Spinal cord (tissue), 10 donors: ENCODE results near the gene PDE1C. TPM values are rescaled to one million over a fixed set of nuclear protein-coding genes. Genes with fewer than 3 reads are reported as not detected.
"Not testable (repeated sequence)": the region's sequence is repeated elsewhere in the genome, so short reads cannot be mapped to it uniquely, and the experiment has no call there.

ENCODE experiments used
- DNase-seq, 6 donors: peaks; one replicate each; pipeline versions ENCODE4 v3.0.0 to v3.0.0-alpha.2; 2013 to 2015; ENCODE audit warnings: low spot score in 6 of 6, low read depth in 4 of 6
- H3K27ac ChIP-seq: one replicate; pipeline ENCODE4 v1.5.1; 2013; ENCODE audit warnings: low read depth, low read length, control low read depth
- H3K27me3 ChIP-seq: one replicate; pipeline ENCODE4 v1.6.1; 2013; ENCODE audit warnings: low read length; ENCODE audit not compliant: control insufficient read depth, insufficient read depth
- H3K36me3 ChIP-seq: one replicate; pipeline ENCODE4 v1.6.1; 2013; ENCODE audit warnings: low read length; ENCODE audit not compliant: control insufficient read depth, insufficient read depth
- H3K4me1 ChIP-seq: one replicate; pipeline ENCODE4 v1.6.1; 2013; ENCODE audit warnings: low read length; ENCODE audit not compliant: control insufficient read depth, insufficient read depth
- H3K4me3 ChIP-seq: one replicate; pipeline ENCODE4 v1.5.1; 2013; ENCODE audit warnings: low read depth, low read length, control low read depth
- H3K9me3 ChIP-seq: one replicate; pipeline ENCODE4 v1.6.1; 2013; ENCODE audit warnings: low read length; ENCODE audit not compliant: control insufficient read depth, insufficient read depth
- WGBS: methylation state at CpG from one replicate; pipeline ENCODE4 v1.1.5; 2013; ENCODE audit warnings: missing lambda C conversion rate; ENCODE audit not compliant: insufficient coverage; 5-methylcytosine and 5-hydroxymethylcytosine counted together
- polyA plus RNA-seq, 2 donors: library from polyadenylated mRNA; unstranded; fragments of 120-200 nt; gene quantifications; one replicate each; pipeline ENCODE4 v1.2.1, GENCODE V29; 2013; ENCODE audit not compliant: insufficient read length in 2 of 2
- total RNA-seq, 2 donors: library from RNA; depleted of rRNA in 1 of 2; stranded (reverse); fragments of 120-200 nt in 1 of 2; fragments of >200 nt in 1 of 2; gene quantifications; one replicate each; pipeline versions ENCODE4 v1.2.3 to v1.2.4, GENCODE V29; 2013 to 2014
- donor health status: healthy.

Gene PDE1C
- total and polyA plus RNA-seq, 4 donors = 10.6 to 24.0 (median 13.8) TPM

GRCh38 chr7:31857172-31857571 is 213.0 kb downstream of the PDE1C start:
- Histone ChIP-seq H3K27me3 (no peaks in the 10 kb centered on the region), H3K9me3 (no peaks in the 10 kb centered on the region)

GRCh38 chr7:31856337-31856736 is 213.9 kb downstream of the PDE1C start:
- WGBS = no CpG with 5 or more reads among the region's 4 CpGs
- DNase-seq = peak in 1 of 6 donors; percentile 7
- Histone ChIP-seq H3K36me3 (no peaks in the 10 kb centered on the region), H3K9me3 (no peaks in the 10 kb centered on the region), H3K4me3 (no peak overlapping the region), H3K4me1 (no peaks in the 10 kb centered on the region), H3K27me3 (no peaks in the 10 kb centered on the region), H3K27ac (no peak overlapping the region)

More at GRCh38 chr7:31857172-31857571, 213.0 kb downstream of the PDE1C start:
- Histone ChIP-seq H3K4me3 (no peak overlapping the region), H3K27ac (no peak overlapping the region), H3K4me1 (no peaks in the 10 kb centered on the region), H3K36me3 (no peaks in the 10 kb centered on the region)
- DNase-seq = no peak
- WGBS = 88% methylated on average over 2 of the region's 2 CpGs

GRCh38 chr7:31855530-31855929 is 214.7 kb downstream of the PDE1C start:
- Histone ChIP-seq H3K36me3 (no peaks in the 10 kb centered on the region), H3K27ac (no peak overlapping the region), H3K4me3 (no peak overlapping the region), H3K4me1 (no peaks in the 10 kb centered on the region), H3K9me3 (no peaks in the 10 kb centered on the region), H3K27me3 (no peaks in the 10 kb centered on the region)
- no CpG with 5 or more reads among the region's 1 CpG for WGBS
- no peak for DNase-seq

- no peak for DNase-seq
- Histone ChIP-seq H3K36me3 (no peaks in the 10 kb centered on the region), H3K27ac (no peak overlapping the region), H3K9me3 (no peaks in the 10 kb centered on the region), H3K4me3 (no peak overlapping the region), H3K27me3 (no peaks in the 10 kb centered on the region), H3K4me1 (no peaks in the 10 kb centered on the region)
- 84% methylated on average over 3 of the region's 5 CpGs for WGBS
These were observed 216.8 kb downstream of the PDE1C start for GRCh38 chr7:31853380-31853779.

- no peak overlapping the region for H3K27ac ChIP-seq
- no peaks in the 10 kb centered on the region for H3K36me3 ChIP-seq
- H3K4me3 ChIP-seq = no peak overlapping the region
- no peaks in the 10 kb centered on the region for H3K9me3 ChIP-seq
- no peaks in the 10 kb centered on the region for H3K4me1 ChIP-seq
- WGBS = no CpG with 5 or more reads among the region's 2 CpGs
- H3K27me3 ChIP-seq = no peaks in the 10 kb centered on the region
- no peak for DNase-seq
These were observed 217.7 kb downstream of the PDE1C start for GRCh38 chr7:31852462-31852861.

- H3K4me1 ChIP-seq = no peaks in the 10 kb centered on the region
- H3K27me3 ChIP-seq = no peaks in the 10 kb centered on the region
- H3K4me3 ChIP-seq = no peak overlapping the region
- no peak for DNase-seq
- no peaks in the 10 kb centered on the region for H3K9me3 ChIP-seq
- H3K36me3 ChIP-seq = no peaks in the 10 kb centered on the region
- no peak overlapping the region for H3K27ac ChIP-seq
- WGBS = 78% methylated on average over 1 of the region's 2 CpGs
These were observed 219.1 kb downstream of the PDE1C start for GRCh38 chr7:31851119-31851518.

- Histone ChIP-seq H3K4me3 (no peak overlapping the region), H3K27me3 (no peaks in the 10 kb centered on the region), H3K4me1 (no peaks in the 10 kb centered on the region), H3K27ac (no peak overlapping the region), H3K36me3 (no peaks in the 10 kb centered on the region), H3K9me3 (no peaks in the 10 kb centered on the region)
- no peak for DNase-seq
- 83% methylated on average over 1 of the region's 4 CpGs for WGBS
These were observed 219.6 kb downstream of the PDE1C start for GRCh38 chr7:31850601-31851000.

- no peaks in the 10 kb centered on the region for H3K9me3 ChIP-seq
- H3K36me3 ChIP-seq = no peaks in the 10 kb centered on the region
- no peaks in the 10 kb centered on the region for H3K4me1 ChIP-seq
- no peaks in the 10 kb centered on the region for H3K27me3 ChIP-seq
- no peak for DNase-seq
- 100% methylated on average over 2 of the region's 5 CpGs for WGBS
- H3K27ac ChIP-seq = no peak overlapping the region
- no peak overlapping the region for H3K4me3 ChIP-seq
These were observed 220.1 kb downstream of the PDE1C start for GRCh38 chr7:31850066-31850465.

GRCh38 chr7:31835471-31835870 is 234.7 kb downstream of the PDE1C start:
- Histone ChIP-seq H3K27me3 (no peaks in the 10 kb centered on the region), H3K4me3 (no peak overlapping the region), H3K4me1 (no peaks in the 10 kb centered on the region), H3K9me3 (no peaks in the 10 kb centered on the region), H3K27ac (no peak overlapping the region), H3K36me3 (no peaks in the 10 kb centered on the region)
- no peak for DNase-seq
- WGBS = no CpG with 5 or more reads among the region's 4 CpGs

GRCh38 chr7:31833625-31834024 is 236.6 kb downstream of the PDE1C start:
- DNase-seq = not testable (repeated sequence)

More at GRCh38 chr7:31833625-31834024, 236.6 kb downstream of the PDE1C start:
- H3K36me3 ChIP-seq, H3K27ac ChIP-seq, H3K4me1 ChIP-seq, H3K27me3 ChIP-seq, H3K9me3 ChIP-seq, H3K4me3 ChIP-seq: not testable (repeated sequence)
- WGBS = 100% methylated on average over 2 of the region's 3 CpGs
